HG03439 (cell line): ENCODE measurements around the gene ELMO1.

Experiments
- ATAC-seq: cut with Tn5 transposase; IDR thresholded peaks from one replicate; pipeline ENCODE4 v1.9.1; 2021; ENCODE audit warnings: mild to moderate bottlenecking, moderate library complexity; ENCODE audit not compliant: unreplicated experiment

ELMO1 gene

DNA sequence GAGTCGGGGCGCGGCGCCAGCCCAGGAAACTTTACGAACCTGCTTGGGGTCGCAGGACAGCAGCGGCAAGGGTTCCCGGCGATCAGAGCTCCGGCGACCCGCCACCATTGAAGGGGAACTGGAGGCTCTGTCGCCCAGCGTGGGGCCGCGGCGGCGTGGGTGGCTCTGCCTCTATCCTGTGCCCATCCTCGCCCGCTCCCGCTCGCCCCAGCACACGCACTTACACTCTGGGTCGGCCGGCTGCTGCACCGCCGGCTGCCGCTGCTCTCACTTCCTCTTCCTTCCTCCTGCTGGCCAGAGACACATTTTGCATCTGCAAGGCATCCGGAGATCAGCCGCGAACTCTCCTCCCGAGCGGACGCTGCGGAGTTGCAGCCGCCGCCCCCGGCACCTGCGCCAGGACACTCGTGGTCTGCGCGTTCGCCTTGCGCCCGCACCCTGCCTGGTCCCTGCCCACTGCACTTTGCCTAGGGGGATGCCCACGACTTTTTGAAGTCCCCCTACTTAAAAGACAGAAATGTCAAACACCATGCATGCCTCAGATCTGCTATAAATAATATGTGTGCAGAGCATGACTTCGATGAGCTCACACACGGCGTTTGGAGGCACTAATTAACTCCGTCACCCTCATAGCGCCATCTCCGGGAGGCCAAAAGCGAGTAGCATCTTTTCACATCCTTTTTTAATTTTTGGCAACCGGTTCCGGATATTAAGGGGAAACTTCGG lies at the start of gene ELMO1:
Gene ELMO1 (minus strand): TSS at position 229 of the 726 bp plus-strand sequence. CDS start 106,174 bp downstream, outside the sequence.
- peak; percentile 96 for ATAC-seq

DNA sequence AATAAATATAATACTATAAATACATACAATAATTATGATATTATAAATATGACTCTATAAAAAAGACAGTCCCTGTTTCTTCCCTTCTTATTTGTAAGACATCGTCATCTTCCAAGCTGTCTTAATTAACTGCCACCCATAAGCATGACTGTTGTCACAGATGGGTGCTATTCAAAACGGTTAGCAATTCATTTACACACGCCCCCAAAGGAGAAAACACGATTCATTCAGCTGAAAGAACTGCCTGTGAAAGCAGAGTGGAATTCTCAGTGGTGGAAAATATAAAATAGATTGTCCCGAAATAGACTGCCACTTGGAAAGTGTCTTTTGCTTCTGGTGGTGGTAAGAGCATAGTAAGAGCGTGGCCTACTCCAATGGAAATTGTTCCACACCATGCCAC lies 48.9 kb upstream of the ELMO1 start:
- ATAC-seq, result no peak

- ATAC-seq, result no peak
These were observed 47.0 kb upstream of the ELMO1 start for GRCh38 chr7:37495574-37496184.

- ATAC-seq, result no peak
These were observed 46.3 kb upstream of the ELMO1 start for GRCh38 chr7:37494926-37495325.

DNA sequence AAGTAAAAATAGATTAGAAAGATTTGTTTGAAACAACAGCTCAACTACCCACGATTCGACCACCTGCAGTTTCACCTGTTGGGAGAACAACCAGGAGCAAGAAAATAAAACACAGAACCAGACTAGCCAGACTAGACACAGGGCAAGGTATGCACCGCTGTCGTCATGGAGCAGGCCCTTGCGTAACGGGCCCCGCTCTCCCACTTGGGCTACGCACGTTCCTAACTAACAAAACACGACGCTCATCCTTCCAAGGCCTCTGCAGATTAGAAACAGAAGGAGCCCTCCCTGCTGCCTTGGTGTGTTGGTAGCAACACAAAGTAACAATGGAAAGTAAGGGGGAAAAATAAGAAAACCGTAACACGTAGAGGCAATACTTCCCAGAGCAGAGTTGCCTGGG lies 45.1 kb upstream of the ELMO1 start:
- ATAC-seq, result no peak

- no peak for ATAC-seq
These were observed 44.5 kb upstream of the ELMO1 start for GRCh38 chr7:37493123-37493522.

DNA sequence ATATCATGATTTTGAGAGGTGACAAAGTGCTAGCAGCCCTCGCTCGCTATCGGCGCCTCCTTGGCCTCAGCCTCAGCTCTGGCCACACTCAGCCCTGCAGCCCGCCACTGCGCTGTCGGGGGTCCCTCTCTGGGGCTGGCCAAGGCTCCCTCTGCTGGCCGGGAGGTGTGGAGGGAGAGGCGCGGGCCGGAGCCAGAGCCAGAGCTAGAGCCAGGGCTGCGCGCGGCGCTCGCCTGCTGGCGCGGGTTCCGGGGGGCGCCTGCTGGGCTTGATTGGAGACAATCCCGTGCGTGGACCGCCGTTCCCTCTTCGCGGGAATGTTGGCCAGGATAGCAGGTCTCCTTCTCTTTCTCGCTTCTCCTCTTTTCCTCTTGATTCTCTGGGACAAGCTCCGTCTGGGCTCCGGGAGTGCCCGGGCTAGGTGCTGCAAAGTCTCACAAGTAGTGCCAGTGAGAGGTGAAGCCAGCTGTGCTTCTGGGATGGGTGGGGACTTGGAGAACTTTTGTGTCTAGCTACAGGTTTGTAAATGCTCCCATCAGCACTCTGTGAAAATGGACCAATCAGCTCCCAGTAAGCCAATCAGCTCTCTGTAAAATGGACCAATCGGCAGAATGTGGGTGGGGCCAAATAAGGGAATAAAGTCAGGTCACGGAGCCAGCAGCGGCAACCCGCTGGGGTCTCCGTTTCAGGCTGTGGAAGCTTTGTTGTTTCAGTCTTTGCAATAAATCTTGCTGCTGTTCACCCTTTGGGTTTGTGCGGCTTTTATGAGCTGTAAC lies 43.4 kb upstream of the ELMO1 start:
- ATAC-seq, result no peak

GRCh38 chr7:37489703-37490102 lies 41.0 kb upstream of the ELMO1 start:
- no peak for ATAC-seq

DNA sequence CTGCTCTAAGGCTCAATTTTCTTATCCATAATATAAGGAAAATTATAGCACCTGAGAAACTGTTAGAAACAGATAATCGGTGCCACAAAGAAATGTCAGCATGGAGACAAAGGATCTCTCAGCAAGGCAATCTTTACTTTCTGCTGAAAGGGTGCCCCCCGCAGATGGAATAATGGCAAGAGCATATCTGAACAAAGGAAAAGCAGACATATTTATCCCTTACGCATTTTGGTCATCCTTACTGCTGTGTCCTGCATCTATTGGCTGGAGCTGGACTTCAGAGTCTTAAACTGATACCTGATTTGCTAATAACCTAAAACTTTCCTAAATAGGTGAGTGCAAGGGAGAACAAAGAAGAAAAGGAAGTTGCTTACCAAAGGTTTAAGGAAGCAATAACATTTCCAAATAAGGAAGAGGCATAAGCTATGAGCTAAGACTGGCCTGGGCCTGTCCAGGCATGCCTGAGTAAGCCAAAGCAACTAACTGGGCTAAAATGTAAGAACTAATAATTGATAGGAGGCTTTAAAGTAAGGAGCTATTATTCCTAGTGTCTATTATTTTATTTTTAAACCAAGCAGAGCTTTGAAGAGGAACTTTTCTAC lies 39.6 kb upstream of the ELMO1 start:
- no peak for ATAC-seq

- no peak for ATAC-seq
These were observed 35.9 kb upstream of the ELMO1 start for GRCh38 chr7:37484426-37485073.

DNA sequence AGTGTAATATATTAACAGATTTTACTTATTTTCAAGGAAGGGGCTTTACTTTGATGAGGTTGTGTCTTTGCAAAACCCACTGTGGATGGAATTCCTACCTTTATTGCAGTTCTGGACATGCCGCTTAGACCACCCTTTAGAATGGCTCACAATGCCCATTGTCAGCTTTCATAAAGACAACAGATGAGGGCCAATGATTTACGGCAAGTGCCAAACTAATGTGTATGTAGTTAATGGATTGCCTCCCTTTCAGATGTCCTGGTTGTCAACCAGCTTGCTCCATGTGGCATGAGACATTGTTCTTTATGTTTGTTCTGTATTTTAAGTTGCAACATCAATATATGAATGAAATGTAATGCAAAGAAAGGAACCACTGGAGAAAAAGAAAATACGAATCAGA lies 35.0 kb upstream of the ELMO1 start:
- no peak for ATAC-seq

GRCh38 chr7:37482953-37483352 lies 34.3 kb upstream of the ELMO1 start:
- ATAC-seq, result no peak

DNA sequence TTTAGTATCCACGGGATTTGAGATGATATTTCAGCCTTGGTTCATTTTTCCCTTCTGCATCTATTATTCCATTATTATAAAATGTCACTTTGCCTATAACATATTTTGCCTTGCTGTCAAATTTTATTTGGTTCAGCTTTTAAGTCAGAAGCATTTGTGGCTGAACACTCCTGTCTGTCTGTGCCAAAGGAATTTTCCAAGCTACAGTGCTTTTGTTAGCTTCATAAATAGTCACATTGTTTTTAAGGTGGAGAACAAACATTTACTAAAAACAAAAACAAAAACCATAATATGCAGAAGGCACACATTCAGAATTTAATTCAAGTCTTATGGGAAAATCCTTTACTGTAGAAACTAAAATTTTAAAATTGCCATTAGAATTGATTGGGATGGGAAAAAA lies 33.8 kb upstream of the ELMO1 start:
- no peak for ATAC-seq

GRCh38 chr7:37481722-37482288 lies 33.1 kb upstream of the ELMO1 start:
- ATAC-seq, result no peak

GRCh38 chr7:37481154-37481553 lies 32.5 kb upstream of the ELMO1 start:
- ATAC-seq, result no peak

DNA sequence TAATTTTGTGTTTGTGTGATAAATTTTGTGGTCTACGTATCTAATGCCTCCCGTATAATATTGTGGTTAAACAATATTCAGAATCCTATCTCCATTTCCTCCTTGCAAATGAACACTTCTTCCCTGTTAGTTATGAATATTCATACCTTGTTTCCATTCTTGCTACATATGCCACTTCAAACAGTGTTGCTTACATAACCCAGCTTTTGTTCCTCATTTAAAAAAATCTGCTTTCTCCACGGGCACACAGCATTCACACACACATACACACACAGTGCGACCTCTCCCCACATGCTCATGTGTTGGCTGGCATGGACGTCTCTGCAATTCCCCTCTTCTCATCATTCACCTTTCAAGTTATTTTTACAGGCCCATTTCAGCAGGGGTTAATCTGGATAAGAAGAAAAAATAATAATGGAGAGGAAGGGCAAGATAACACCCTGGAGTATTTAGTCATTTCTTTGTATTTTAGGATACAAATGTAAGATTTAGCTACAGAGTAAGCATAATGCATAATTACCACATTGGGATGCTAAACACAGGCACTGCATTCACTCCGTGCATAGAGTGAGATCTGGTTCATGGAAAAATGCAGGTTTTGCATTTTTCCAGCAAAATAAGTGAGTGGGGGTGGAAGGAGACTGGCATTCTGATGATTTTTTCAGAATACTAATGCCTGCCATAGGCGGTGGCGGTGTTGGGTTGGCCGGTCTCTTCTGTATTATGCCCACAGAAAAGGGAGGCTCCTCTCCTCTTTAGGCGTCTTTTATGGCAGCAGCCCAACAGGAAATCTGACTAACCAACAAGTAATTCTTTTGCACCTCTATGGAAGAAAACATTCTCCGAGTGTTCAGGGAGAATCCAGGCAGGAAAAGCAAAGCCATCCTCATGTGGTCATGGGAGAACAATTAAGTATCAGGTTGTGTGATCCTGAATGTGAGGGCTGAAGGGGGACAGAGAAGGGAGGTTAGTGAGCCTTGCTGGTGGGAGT lies 31.7 kb upstream of the ELMO1 start:
- ATAC-seq, result no peak

DNA sequence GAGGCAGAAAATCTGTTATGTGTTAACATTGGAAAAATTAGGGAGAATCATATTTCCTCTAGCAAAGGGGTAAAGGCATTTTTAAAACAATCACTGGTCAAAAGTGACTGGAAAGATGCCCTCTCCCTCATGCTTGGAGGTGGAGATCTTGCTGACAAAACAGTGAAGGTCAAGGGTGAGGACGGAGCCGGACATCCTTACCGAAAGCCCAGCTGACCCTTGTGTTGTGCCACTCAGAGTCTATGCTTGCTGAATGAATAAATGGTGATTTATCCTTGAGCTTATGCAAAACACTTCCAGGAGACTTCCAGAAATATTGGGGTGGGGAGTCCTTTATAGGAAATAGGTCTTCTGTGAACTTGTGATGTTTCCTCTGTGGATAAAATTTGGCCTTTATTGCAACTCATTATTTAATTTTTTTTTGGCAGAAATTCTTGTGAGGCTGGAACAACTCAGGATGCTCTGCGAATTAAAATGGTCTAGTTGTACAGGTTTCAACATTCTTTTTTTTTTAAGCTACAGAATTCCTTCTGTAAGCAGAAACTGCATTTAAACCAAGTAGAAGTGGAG lies 28.3 kb upstream of the ELMO1 start:
- ATAC-seq, result no peak

- no peak for ATAC-seq
These were observed 27.8 kb upstream of the ELMO1 start for GRCh38 chr7:37476428-37476827.

- no peak for ATAC-seq
These were observed 27.0 kb upstream of the ELMO1 start for GRCh38 chr7:37475646-37476045.
